Right lung (tissue), 5 donors: ENCODE results near the gene SSPN. TPM values are rescaled to one million over a fixed set of nuclear protein-coding genes. Genes with fewer than 3 reads are reported as not detected.

Experiments used
- DNase-seq, 2 donors: peaks; one replicate each; pipeline ENCODE4 v3.0.0-alpha.2; 2013
- polyA plus RNA-seq, 5 donors: library from polyadenylated mRNA; unstranded; fragments of 120-200 nt; gene quantifications; one replicate each; pipeline versions ENCODE4 v1.2.1 to v1.2.3, GENCODE V29; 2013; ENCODE audit warnings: inconsistent platforms in 1 of 5, low replicate concordance in 1 of 5; ENCODE audit not compliant: insufficient read length in 5 of 5, insufficient read depth in 1 of 5

Gene SSPN
- polyA plus RNA-seq, 5 donors = 10.4 to 16.9 (median 14.6) TPM

DNA sequence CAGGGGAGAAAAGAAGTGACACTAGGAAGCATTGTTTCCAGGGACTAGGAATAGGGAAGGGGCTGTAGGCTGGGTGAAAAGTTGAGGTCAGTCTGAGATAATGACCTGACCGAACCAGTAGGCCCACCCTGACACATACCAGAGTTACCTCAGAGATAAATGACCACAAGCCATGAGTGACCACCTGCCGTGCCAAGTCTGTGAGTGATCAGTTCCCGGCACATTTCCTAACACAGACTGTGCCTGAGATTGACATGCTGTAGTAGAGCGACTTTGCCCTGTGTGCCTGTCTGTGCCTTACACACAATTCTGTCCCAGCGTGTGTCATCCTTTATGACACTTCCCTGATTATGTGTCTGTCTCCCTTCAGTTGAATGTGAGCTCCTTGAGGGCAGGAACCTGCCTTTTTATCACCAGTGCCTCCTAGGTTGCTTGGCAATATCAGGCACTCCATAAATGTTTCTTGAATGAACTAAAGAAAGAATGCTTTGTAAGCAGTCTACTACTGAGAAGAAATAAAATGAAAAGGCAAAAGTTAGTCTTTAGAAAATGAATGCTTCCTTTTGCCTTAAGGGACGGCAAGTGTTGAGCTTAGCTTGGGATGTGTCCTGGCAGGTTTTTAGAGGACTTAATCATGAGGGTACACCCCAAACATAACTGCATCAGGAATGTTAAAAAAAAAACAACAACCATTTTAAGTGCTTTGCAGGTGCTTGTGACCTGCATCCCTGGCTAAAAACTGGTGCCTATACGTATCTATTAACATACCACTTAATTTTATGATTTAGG lies 9.6 kb upstream of the SSPN start:
- no peak for DNase-seq

DNA sequence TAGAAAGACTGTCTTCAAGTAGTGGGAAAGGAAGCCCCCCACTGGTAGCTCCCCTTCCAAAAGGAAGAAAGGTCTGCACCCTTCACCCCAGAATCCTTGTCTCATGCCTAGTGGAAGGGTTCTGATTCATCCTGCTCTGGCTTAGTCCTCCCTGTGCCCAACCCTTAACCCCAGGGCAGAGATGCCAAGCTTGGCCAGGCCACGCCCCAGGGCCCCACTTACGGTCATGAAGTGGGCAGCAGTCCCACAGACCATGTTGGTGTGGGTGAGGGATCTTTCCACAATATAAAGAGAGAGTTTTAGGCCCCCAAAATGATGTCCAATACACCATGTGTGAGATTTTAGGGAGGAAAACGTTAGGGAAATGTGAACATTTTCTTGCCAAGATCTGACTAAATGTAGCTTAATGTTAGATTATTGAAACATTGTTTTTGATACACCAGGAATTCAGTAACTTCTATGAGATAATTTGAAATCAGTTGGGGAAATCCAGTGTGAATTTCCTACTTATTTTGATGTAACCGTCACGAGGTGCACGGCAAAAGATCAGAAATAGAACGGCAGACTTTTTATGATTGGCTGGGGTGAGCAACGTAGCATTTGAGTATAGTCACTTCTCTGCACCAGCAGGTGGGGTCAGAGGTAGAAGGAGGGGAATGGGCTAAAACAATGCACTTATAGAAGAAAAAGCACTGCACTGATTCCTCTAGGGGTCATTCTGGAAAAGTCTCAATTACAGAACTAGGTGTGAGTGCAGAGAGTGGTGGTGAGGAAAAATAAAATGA lies 8.2 kb upstream of the SSPN start:
- no peak for DNase-seq

DNA sequence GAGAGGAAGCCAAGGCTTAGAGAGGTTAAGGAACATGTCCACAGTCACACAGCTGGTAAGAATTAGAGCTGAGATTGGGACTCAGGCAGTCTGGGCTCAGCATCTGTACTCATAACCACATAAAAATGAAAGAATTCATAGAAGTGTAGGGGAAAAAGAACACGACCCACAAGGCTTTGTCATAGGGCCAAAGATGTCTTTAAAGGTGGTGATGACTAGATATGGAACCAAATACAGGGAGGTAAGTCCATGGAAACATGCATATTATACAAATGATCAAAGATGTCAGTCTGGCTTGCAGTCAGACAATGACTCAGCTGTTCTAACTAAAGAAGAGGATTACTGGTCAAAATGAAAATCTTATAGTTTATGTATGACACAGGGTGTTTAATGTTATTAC lies 7.2 kb upstream of the SSPN start:
- DNase-seq = no peak

DNA sequence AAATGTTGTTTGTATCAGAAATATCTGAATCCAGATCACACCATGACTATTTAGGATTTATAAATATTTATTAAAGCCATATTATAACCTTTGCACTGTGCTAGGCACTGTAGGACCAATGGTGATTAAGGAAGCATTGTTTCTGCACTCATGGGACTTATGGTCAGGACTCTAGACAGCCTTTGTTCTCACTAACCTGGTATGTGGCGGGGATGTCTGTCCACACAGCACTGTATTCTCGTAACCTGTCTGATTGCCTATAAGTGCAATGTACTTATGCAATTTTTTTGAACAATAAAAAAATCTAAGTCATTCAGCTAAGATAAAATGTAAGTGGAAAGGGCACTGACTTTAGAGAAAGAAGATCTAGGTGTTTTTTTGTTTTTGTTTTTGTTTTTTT lies 6.7 kb upstream of the SSPN start:
- no peak for DNase-seq

DNA sequence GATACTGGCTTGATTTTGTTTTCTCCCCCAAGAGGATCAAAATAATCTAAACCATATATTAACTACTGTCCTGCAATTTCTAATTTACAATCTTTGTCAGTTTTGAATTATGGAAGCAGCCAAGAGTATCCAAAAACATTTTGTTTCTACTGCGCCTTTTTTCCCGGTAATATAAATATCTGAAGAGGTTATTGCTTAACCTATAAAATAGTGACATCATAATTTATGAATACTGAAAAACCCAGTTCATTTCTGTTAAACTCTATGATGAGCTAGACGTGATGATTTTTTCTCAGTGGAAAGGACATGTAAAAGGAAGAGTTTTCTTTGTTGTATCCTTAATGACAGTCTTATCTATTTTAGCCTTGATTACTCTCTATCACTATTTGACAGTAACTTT lies 3.2 kb upstream of the SSPN start:
- DNase-seq = no peak

DNA sequence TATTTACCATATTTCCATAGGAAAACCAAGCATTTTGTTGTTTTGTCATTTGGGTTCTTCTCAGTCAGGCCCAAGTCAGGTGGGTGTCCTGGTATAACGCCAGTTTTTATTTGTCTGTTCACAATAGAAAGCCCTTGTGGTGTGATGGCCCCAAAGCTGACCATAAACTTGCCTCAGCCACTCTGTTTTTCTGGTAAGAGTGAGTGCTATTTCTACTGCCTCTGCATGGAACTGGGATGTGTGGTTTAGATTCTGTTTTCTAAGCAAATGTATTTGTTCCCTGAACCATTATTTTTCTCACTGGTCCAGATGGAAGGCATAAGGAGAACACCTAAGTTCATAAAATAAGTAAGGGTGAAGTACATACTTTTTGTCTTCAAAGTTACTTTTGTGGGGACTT lies 1.8 kb upstream of the SSPN start:
- no peak for DNase-seq

DNA sequence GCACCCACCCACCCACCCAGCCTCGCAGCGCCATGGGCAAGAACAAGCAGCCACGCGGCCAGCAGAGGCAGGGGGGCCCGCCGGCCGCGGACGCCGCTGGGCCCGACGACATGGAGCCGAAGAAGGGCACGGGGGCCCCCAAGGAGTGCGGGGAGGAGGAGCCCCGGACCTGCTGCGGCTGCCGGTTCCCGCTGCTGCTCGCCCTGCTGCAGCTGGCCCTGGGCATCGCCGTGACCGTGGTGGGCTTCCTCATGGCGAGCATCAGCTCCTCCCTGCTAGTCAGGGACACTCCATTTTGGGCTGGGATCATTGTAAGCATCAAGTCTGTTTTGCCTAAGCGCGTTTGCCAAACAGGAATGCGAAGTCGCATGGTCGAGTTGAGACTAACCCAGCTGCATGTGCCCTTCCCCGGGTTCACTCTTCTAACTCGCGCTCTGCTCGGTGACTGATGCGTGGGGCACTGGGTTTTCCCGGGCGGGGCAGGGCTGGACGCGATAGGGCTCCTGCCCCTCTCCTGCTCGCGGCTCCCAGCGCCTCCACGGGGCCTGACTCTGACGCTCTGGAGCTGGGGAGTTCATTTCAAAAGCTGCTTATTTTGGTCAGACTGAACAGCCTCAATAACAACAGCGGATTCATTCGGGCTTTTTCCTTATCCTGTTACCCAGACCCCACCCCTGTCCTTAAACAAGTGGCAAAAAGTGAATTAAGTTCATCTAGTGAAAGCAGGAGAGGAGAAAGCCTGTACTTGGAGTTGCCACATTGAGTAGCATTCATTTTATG lies 458 bp downstream of the SSPN start:
- DNase-seq = peak; percentile 57 to 73

DNA sequence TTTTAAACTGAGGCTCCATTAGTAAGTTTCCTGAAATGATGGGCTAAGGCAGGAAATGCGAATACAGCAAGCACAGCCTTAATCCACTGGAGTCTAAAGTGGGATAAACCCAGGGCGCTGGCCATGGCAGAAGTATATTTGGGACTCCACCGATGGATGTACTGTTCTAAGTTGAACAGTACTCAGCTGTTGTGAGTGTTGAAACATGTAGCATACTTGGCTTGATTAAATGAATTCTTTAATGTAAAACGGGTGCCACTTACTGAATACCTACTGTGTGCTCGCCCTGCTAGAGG lies 996 bp downstream of the SSPN start:
- no peak for DNase-seq

DNA sequence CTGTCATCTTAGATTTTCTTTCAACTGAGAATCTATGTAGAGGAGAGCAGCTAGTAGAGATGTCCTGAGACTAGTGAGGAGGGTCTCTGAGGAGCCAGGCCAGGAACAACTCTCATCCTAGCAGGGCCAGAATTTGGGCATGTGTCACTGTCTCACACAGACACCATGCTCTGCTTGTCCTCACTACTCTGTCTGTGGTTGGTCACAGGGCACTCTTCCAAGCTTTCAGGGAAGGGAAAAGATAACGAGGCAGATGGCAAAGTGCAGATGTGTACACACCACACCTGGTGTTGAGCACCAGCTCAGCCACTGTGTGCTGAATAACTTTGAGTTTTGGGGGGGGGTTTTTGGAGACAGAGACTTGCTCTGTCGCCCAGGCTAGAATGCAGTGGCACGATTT lies 2.5 kb downstream of the SSPN start:
- DNase-seq = no peak

DNA sequence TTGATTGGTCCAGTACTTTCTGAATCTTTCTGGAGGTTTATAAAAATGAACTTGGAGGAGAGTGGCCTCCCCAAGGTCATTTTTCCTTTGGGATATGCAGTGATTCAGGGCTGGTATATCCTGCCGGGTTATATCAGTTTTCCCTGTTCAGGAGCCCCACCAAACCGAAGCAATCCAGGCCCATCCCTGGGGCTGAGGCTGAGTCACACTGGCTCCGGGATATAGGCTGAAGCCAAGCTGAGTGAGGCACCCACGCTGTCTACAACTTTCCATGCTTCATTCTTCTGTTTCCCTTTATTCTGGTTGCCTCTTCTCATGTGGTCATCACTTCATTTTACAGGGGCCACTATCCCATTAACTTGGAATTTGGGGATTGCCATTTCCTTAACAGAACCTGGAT lies 3.4 kb downstream of the SSPN start:
- no peak for DNase-seq

DNA sequence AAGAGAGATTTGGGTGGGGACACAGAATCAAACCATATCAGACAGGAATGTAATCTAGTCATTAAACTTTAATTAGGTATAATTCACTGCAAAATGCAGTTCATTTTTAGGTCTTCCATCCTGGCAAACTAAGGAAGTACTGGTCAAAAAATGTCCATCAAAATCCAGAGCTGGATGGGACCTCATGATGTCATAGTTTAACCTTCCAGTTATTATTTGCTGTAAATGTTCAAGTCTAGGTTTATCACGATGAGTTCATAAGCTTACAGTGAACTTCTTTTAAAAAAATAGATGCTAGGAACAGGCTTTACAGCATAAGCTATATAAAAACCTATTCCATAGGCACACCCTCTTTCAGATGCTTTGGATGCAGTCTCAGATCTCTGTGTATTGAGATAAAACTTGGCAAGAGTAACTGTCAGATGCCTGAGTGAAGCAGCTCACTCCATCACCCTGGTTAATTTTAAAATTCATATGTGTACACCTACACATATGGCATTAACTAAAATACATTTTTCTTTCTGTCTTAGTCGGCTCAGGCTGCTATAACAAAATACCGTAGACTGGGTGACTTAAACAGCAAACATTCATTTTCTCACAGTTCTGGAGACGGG lies 7.9 kb downstream of the SSPN start:
- DNase-seq = no peak

DNA sequence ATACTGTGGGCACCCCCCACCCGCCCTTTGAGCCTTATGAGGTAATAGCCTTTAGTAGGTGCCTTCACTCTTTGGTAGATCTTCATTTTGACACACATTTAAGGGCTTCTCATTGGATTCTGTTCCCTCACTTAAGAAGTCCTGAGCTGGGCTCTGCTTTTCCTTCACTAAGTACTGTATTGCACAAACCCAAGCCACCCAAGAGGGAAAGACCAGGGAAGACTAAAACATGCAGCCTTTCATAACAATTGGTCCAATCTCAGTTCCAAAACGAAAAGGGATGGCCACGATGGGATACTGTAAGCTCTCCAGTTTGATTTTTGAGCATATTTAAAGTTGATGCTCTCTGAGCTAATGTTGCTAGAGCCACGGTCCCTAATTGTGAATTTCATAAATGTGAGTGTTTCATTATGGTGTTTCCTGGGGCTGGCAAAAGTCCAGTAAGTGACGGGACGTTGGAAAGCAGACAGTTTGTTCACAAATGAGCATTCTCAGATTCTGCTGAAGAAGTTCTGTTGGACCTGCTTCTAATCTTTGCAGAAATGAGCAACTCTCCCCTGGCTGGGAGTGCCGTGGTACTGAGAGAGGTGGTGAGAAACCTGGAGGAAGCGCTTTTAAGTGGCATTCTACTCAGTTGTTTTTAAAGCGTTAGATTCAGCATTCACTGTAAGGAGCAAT lies 9.4 kb downstream of the SSPN start:
- DNase-seq = peak; percentile 31 to 45

DNA sequence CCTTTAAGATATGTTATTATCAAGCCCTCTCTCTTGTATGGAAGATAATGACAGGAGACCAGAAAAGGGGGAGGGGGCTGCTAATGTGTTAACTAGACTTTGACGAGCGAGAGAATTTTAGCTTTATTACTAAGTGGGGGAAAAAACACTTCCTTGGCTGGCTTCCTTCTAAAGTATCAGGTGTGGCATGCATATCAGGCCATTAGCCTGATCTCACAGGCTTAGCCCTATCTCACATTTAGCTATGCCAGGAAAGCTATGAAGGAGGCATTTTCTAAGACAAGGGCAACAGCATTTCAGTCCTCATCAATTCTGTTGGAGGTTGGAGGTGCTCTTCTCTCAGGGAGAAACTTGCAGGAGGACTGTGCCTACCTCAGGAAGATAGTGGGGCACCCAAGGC lies 9.9 kb downstream of the SSPN start:
- no peak for DNase-seq

DNA sequence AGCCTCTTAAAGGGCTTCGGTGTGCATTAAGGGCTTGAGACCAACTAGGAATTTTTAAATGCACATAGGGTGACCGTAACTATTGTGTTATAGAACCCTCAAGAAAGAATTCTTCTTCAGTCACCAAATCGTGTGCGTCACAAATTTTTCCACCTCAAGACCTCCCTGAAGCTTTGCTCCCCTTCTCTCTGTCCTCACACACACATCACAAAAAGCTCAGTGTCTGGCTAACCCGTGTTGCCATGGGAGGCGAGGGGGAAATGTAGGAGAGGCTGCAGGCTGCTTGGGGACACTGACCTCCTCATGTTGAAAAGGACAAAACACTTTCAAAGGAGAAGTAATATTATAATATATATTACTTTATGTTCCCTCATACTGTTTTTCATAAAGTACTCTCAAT lies 10.6 kb downstream of the SSPN start:
- DNase-seq = no peak

DNA sequence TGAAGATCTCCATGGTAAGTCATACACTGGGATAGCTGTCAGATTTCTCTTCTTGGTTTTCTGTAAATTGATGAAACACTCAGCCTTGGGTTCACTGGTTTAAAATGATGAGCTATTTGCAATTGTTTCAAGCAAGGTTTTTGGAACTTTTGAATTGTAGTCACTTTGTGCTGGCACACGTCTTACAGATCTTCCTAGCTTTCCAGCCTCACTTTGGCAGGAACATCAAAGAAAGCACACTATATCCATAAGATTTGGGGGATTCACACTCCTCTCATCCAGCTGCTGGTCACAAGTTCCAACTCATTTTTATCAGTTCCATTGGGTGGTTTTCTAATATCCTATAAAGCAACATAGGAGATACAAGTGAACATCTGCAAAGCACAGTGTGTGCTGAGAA lies 16.0 kb downstream of the SSPN start:
- no peak for DNase-seq

DNA sequence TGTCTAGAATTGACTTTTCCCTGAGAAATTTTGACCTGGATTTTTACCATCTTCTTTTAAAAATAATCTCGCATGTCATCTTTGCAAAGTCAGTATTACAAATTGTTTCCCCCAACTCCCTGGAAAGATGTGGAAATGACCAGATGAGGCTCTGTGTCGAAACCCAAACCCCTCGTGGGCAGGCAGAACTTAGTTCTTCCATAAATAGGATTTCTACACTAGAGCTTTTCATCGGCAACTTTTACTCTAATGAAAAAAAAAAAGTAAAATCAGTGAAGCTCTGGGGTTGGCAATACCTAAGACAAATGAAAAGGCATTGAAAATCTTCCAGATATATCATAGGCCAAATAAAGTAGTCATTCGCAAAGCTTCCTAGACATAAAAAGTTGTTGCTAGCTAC lies 17.0 kb downstream of the SSPN start:
- DNase-seq = no peak

DNA sequence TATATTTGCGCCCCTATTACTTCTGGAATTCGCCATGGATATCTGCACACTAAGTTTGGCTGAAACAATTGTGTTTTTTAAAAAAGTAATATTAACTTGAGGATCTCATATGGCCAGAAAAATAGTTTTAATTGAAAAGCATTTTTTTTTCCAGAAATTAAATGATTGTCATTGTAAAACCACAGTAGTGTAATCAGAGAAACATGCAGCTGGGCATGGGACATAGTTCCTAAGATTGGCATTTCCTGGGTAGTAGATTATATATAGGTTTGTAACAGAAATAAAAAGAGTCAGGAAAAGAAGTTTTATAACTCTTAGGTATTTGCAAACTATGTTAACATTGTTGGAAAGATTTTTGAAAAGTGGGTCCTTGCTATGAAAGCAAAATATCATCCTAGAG lies 17.6 kb downstream of the SSPN start:
- DNase-seq = no peak

DNA sequence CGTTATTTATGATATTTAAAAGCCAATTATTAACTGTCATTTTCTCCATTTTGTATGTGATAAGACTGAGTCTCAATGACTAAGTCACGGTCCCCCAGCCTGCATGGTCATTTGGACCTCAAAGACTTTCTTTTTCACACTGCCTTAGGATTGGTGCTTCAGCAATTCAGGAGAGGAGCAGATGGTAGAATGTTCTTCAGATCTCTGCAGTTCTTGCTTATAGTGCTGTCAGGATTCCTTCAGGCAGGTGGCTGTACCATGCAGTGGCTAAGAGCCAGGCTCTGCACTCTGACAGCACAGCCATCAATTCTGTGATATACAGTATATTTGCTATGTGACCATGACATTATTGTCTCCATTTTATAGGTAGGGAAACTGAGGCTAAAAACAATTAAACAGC lies 18.7 kb downstream of the SSPN start:
- DNase-seq = no peak

DNA sequence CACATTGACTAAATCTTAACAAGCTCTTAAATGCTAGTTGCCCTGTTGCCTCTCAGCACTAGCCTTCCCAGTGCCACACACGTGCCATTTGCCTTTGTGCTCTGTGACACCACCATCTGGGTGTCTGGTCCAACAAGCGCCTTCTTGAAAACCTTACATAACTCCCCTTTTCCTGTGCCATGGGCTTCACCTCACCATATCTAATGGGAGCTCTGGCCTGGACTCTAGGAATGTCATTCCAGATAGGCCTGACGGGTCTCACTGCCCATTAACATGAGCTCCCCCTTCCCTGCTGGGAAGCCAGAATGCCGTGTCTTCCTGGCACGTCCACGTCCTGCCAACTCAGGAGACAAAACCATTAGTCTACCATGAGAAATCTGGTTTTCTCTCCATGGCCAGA lies 24.4 kb downstream of the SSPN start:
- no peak for DNase-seq

DNA sequence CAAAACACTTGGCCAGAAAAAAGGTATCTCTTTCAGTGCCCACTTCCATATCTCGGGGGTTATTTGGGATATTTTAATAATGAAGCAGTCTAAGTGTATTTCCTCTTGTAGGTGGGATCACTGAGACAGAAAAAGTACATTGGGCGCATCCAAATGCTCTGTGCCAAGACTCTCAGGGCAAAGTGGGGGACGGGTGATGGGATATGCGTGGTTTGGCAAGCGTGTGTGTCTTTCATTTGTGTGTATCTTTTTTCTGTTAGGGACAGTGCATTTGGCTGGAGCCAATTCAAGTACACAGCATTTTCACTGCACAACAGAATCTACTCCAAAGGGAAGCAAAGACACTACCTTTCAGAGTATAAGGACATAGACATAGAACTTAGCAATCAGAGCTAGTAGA lies 29.3 kb downstream of the SSPN start:
- DNase-seq = no peak

DNA sequence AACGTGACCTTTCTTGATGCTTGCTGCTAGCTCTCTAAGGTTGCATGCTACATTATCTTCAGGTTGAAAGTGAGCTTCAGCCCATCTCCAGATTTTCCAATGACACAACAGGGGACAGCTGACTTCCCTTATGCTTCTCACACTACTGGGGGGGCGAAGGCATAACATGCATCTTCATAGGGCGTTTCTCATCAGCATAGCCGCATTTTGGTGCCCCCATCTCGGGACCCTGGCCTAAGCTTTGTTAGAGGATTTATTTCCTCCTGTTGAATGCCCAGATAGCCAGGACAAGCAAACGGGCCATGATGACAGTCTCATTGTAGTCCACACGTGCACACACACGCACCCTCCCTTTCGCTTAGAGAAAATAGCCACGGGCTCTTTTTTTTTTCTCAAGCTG lies 30.7 kb downstream of the SSPN start:
- DNase-seq = no peak
